K562 (cell line): ENCODE measurements around the gene MYL11. TPM values are rescaled to one million over a fixed set of nuclear protein-coding genes. Genes with fewer than 3 reads are reported as not detected.
"Not testable (repeated sequence)": the region's sequence is repeated elsewhere in the genome, so short reads cannot be mapped to it uniquely, and the experiment has no call there.

Experiments used
- ATAC-seq: fragments of 200-7000 bp; cut with Tn5 transposase; 3 replicates; pipeline ENCODE4 v1.9.1; 2020; ENCODE audit warnings: moderate library complexity
- BruUV-seq: library from RNA; stranded (reverse); fragments of 400-500 nt; replicated peaks from 2 replicates; lab custom pipeline; 2021; lab: Mats Ljungman, UMichigan
- CTCF ChIA-PET: fragments of 300-600 bp; formaldehyde crosslinking; extraction: SDS; loops from one replicate; lab custom pipeline; 2021; ENCODE audit warnings: low intra/inter-chr PET ratio; lab: Yijun Ruan, JAX
- POLR2A ChIA-PET: fragments of 300-600, 350-650 bp; sonication (Branson Sonifier 250); formaldehyde crosslinking; extraction: SDS; loops from one replicate; lab custom pipeline; 2021; ENCODE audit warnings: antibody characterized with exemption, inconsistent platforms; lab: Yijun Ruan, JAX
- DNase-seq, 4 experiments: peaks; one replicate each; pipeline versions ENCODE4 v3.0.0 to v3.0.0-alpha.2; 2011 to 2018; ENCODE audit warnings: low spot score in 3 of 4, mixed read lengths in 3 of 4; ENCODE audit errors: extremely low read depth in 1 of 4
- FAIRE-seq: peaks from 2 replicates; lab custom pipeline; 2011; peaks lifted over from hg19 to GRCh38; lab: Jason Lieb, UNC
- H2AFZ ChIP-seq: 2 replicates; pipeline ENCODE4 v1.6.0; 2011; ENCODE audit warnings: low read depth, low read length, control low read depth, inconsistent platforms
- H3K27ac ChIP-seq: fragments of 200-600 bp; 3 replicates; pipeline ENCODE4 v1.8.0; 2011; ENCODE audit warnings: low read depth, mild to moderate bottlenecking, control low read depth, inconsistent platforms, low read length, moderate library complexity, mixed read lengths; ENCODE audit errors: extremely low read depth
- H3K27me3 ChIP-seq, 2 experiments: fragments of 300-600 bp in 1 of 2; 2 replicates in 1 of 2; 3 replicates in 1 of 2; pipeline versions ENCODE4 v1.6.0 to v1.8.0; 2011; ENCODE audit warnings: inconsistent platforms in 2 of 2, low read length in 2 of 2, mild to moderate bottlenecking in 1 of 2, mixed read lengths in 1 of 2, moderate library complexity in 1 of 2; ENCODE audit not compliant: control insufficient read depth in 2 of 2, insufficient read depth in 2 of 2
- H3K36me3 ChIP-seq: fragments of 300-600 bp; 3 replicates; pipeline ENCODE4 v1.8.0; 2011; ENCODE audit warnings: mild to moderate bottlenecking, low read length, inconsistent platforms; ENCODE audit not compliant: control insufficient read depth, insufficient read depth
- H3K4me1 ChIP-seq, 2 experiments: fragments of 200-600 bp in 1 of 2; replicated peaks in 1 of 2; 2 replicates in 1 of 2; 3 replicates in 1 of 2; pipeline versions ENCODE4 v1.5.1 to v1.8.0; 2011; ENCODE audit warnings: inconsistent platforms in 2 of 2, low read length in 2 of 2, mild to moderate bottlenecking in 1 of 2, mixed read lengths in 1 of 2, moderate library complexity in 1 of 2; ENCODE audit not compliant: control insufficient read depth in 2 of 2, insufficient read depth in 2 of 2
- H3K4me2 ChIP-seq: 2 replicates; pipeline ENCODE4 v1.6.1; 2011; ENCODE audit warnings: low read length, control low read depth, inconsistent platforms, mixed read lengths; ENCODE audit not compliant: insufficient read depth
- H3K4me3 ChIP-seq: fragments of 200-600 bp; sonication (generic), shearing (Covaris generic); 2 replicates; pipeline ENCODE4 v1.5.1; 2016; ENCODE audit warnings: control low read depth, inconsistent platforms
- H3K79me2 ChIP-seq: fragments of 200-600 bp; 3 replicates; pipeline ENCODE4 v1.8.0; 2011; ENCODE audit warnings: low read length, inconsistent platforms; ENCODE audit not compliant: control insufficient read depth, insufficient read depth
- H3K9ac ChIP-seq, 2 experiments: 2 replicates each; pipeline versions ENCODE4 v1.6.0 to v1.6.1; 2011; ENCODE audit warnings: low read depth in 2 of 2, low read length in 2 of 2, control low read depth in 1 of 2, inconsistent platforms in 1 of 2, mild to moderate bottlenecking in 1 of 2, mixed read lengths in 1 of 2; ENCODE audit not compliant: insufficient read depth in 1 of 2
- H3K9me1 ChIP-seq: one replicate; pipeline ENCODE4 v1.6.0; 2011; ENCODE audit warnings: inconsistent platforms, mild to moderate bottlenecking, low read length, moderate library complexity; ENCODE audit not compliant: control insufficient read depth, insufficient read depth
- H3K9me3 ChIP-seq: replicated peaks from 2 replicates; pipeline ENCODE4 v1.5.1; 2011; ENCODE audit warnings: low read depth, low read length, inconsistent platforms; ENCODE audit not compliant: control insufficient read depth, insufficient read depth
- H4K20me1 ChIP-seq: replicated peaks from 2 replicates; pipeline ENCODE4 v1.6.1; 2011; ENCODE audit warnings: low read length, inconsistent platforms, mixed read lengths; ENCODE audit not compliant: control insufficient read depth, insufficient read depth
- ARID4B ChIP-seq: sonication (generic); formaldehyde crosslinking; IDR thresholded peaks from 2 replicates; pipeline ENCODE4 v1.8.0; 2022; ENCODE audit warnings: mild to moderate bottlenecking, missing genetic modification reagents
- CXXC5 ChIP-seq: fragments of 250-450 bp; sonication (Bioruptor Pico); IDR thresholded peaks from 2 replicates; pipeline ENCODE4 v1.8.0; 2022; ENCODE audit warnings: inconsistent platforms, mild to moderate bottlenecking, moderate library complexity
- ELF2 ChIP-seq: fragments of 250-450 bp; sonication (Bioruptor Pico); IDR thresholded peaks from 2 replicates; pipeline ENCODE4 v1.5.0; 2021; ENCODE audit warnings: mild to moderate bottlenecking
- GABPA ChIP-seq: fragments of 200-800 bp; sonication (Bioruptor generic); conservative IDR thresholded peaks from 2 replicates; pipeline ENCODE4 v1.6.1; 2016; ENCODE audit warnings: low read depth, missing genetic modification characterization, missing compliant biosample characterization
- GABPB1 ChIP-seq: sonication (generic); formaldehyde crosslinking; IDR thresholded peaks from 2 replicates; pipeline ENCODE4 v1.8.0; 2022; ENCODE audit warnings: mild to moderate bottlenecking, missing genetic modification reagents
- MAX ChIP-seq: sonication (generic); formaldehyde crosslinking; IDR thresholded peaks from 2 replicates; pipeline ENCODE4 v1.9.0; 2022; ENCODE audit warnings: mild to moderate bottlenecking, missing genetic modification reagents
- MAZ ChIP-seq, 2 experiments: fragments of 450-650 bp in 1 of 2; sonication (generic) in 1 of 2; formaldehyde crosslinking; IDR thresholded peaks in 1 of 2; conservative IDR thresholded peaks in 1 of 2; 2 replicates each; pipeline versions ENCODE4 v1.4.0 to v1.5.0; 2020; ENCODE audit warnings: mild to moderate bottlenecking in 1 of 2, missing genetic modification reagents in 1 of 2
- MYC ChIP-seq, 2 experiments: fragments of 250-450 bp in 1 of 2; sonication (Bioruptor Pico) in 1 of 2; IDR thresholded peaks; 2 replicates each; pipeline versions ENCODE4 v1.5.1 to v1.6.1; 2012 to 2021; ENCODE audit warnings: low read depth in 2 of 2, borderline replicate concordance in 1 of 2, improper control_type of control experiment in 1 of 2, low read length in 1 of 2, mild to moderate bottlenecking in 1 of 2, moderate library complexity in 1 of 2
- NRF1 ChIP-seq, 2 experiments: fragments of 450-650 bp; IDR thresholded peaks in 1 of 2; conservative IDR thresholded peaks in 1 of 2; 2 replicates each; pipeline ENCODE4 v1.6.1; 2014; ENCODE audit warnings: mild to moderate bottlenecking in 2 of 2
- POLR2A ChIP-seq: fragments of 450-650 bp; conservative IDR thresholded peaks from 2 replicates; pipeline ENCODE4 v1.6.1; 2016
- POLR2AphosphoS5 ChIP-seq: IDR thresholded peaks from 2 replicates; pipeline ENCODE4 v1.6.1; 2011; ENCODE audit warnings: mild to moderate bottlenecking, low read depth, low read length, moderate library complexity; ENCODE audit not compliant: control insufficient read depth, insufficient read depth
- POLR2B ChIP-seq: fragments of 450-650 bp; IDR thresholded peaks from 2 replicates; pipeline ENCODE4 v1.6.1; 2018; ENCODE audit warnings: low read depth; ENCODE audit not compliant: partially characterized antibody
- SUPT5H ChIP-seq: fragments of 450-650 bp; IDR thresholded peaks from 2 replicates; pipeline ENCODE4 v1.6.1; 2016
- TOE1 ChIP-seq, 2 experiments: fragments of 450-650 bp in 1 of 2; sonication (generic) in 1 of 2; formaldehyde crosslinking in 1 of 2; IDR thresholded peaks; 2 replicates each; pipeline versions ENCODE4 v1.7.1 to v1.8.0; 2016 to 2022; ENCODE audit warnings: borderline replicate concordance in 2 of 2, mild to moderate bottlenecking in 2 of 2, antibody characterized with exemption in 1 of 2, inconsistent platforms in 1 of 2, low read depth in 1 of 2, missing genetic modification reagents in 1 of 2, moderate library complexity in 1 of 2
- ZBTB1 ChIP-seq: sonication (generic); formaldehyde crosslinking; IDR thresholded peaks from 2 replicates; pipeline ENCODE4 v1.8.1; 2023; ENCODE audit warnings: missing genetic modification reagents, low read depth, mild to moderate bottlenecking, borderline replicate concordance
- ZFX ChIP-seq: sonication (generic); formaldehyde crosslinking; IDR thresholded peaks from 2 replicates; pipeline ENCODE4 v1.8.0; 2022; ENCODE audit warnings: mild to moderate bottlenecking, missing genetic modification reagents, moderate library complexity
- WGBS: fragments of 100-300 bp; shearing (Covaris generic); methylation state at CpG from one replicate; pipeline ENCODE4 v1.1.6; 2016; ENCODE audit warnings: low coverage, mixed read lengths; ENCODE audit not compliant: insufficient coverage; ENCODE audit errors: missing lambda C conversion rate; 5-methylcytosine and 5-hydroxymethylcytosine counted together
- in situ Hi-C: fragments of 300-500 bp; cut with MboI; formaldehyde crosslinking; loops from 4 replicates; pipeline ENCODE4 v1.15.0; 2018; ENCODE audit warnings: inconsistent platforms, mixed read lengths
- intact Hi-C: fragments of 100-400 bp; cut with micrococcal nuclease; formaldehyde crosslinking; loops from 2 replicates; pipeline ENCODE4 v1.14.2; 2022
- polyA plus RNA-seq, 8 experiments: library from polyadenylated mRNA; depleted of rRNA in 4 of 8; stranded (reverse) in 5 of 8; unstranded in 3 of 8; fragments of >200 nt; fragmentation: Nextera tagmentation in 2 of 8; fragmentation: Illumina TruSeq in 1 of 8; extraction: Ambion mirVana in 2 of 8; extraction: Trizol in 1 of 8; gene quantifications; 2 replicates each; pipeline versions ENCODE4 v1.2.1 to v1.2.3, GENCODE V29; 2011 to 2014; ENCODE audit warnings: inconsistent platforms in 1 of 8, missing spikeins in 1 of 8
- total RNA-seq, 7 experiments: library from RNA; depleted of rRNA in 6 of 7; stranded (reverse); fragments of >200 nt in 6 of 7; fragmentation: Illumina TruSeq in 2 of 7; extraction: Trizol in 2 of 7; gene quantifications; 2 replicates each; pipeline versions ENCODE4 v1.2.1 to v1.2.3, GENCODE V29; 2011 to 2021; ENCODE audit warnings: low replicate concordance in 1 of 7

Gene MYL11
- total and polyA plus RNA-seq, 9 of the 15 experiments (the other 6 are each of a cell fraction or from before 2014, with no cell fraction given), result 0.31 to 1.5 (median 0.73) TPM; not detected in 4

GRCh38 chr16:30335028-30335597 lies 39.5 kb upstream of the MYL11 start:
- BruUV-seq; H3K27me3 ChIP-seq; in situ Hi-C loops; H3K9me3 ChIP-seq; intact Hi-C loops; H3K36me3 ChIP-seq; FAIRE-seq; CTCF ChIA-PET; H4K20me1 ChIP-seq; H3K9me1 ChIP-seq; TF ChIP-seq TOE1, MYC (CRISPR knock-in tag; IDR thresholded peaks at IDR 0.05; ENCODE audit: borderline replicate concordance, low read depth): not testable (repeated sequence)
- Histone ChIP-seq H3K9ac (peak overlapping the region; percentile 76 to 95; a peak in 3 of 4 replicates), H3K4me3 (peak overlapping the region; percentile 63), H3K4me2 (peak overlapping the region; percentile 88), H3K79me2 (peaks cover 36% of the 10 kb centered on the region), H3K27ac (peak overlapping the region; percentile 87; the same call in 2 of the 3 replicates), H3K4me1 (peaks cover 8 to 13% of the 10 kb centered on the region in 2 experiments; a peak in 4 of 5 replicates), H2AFZ (peak overlapping the region; percentile 92)
- ATAC-seq (peak; percentile 92), DNase-seq (peak; percentile 67 to 82 (median 72))
- under 1% methylated on average over 35 of the region's 70 CpGs for WGBS
- POLR2A ChIA-PET, result interaction anchor here (0.6 to 1.1 kb wide), 5 partner anchors 12 to 35 kb away, joined by 3 to 5 read pairs (median 3); partner anchors contain the start of gene TBC1D10B
- TF ChIP-seq POLR2AphosphoS5, result peak; percentile 41; the same call in 1 of the 2 replicates
- TF ChIP-seq POLR2A, result peak; percentile 83
- TF ChIP-seq MAX (CRISPR knock-in tag), result peak; percentile 52
- TF ChIP-seq ELF2, result 0 out of 2 replicates have a peak, but pooled peaks have one; percentile 64
- peak; percentile 75 for TF ChIP-seq SUPT5H
- TF ChIP-seq NRF1 (conservative IDR thresholded peaks at IDR 0.05 in 1 of 2, IDR thresholded peaks at IDR 0.05 in 1 of 2), result peak; percentile 57 to 65; a peak in 3 of 4 replicates
- peak; percentile 54 for TF ChIP-seq GABPB1 (CRISPR knock-in tag)
- 0 out of 2 replicates have a peak, but pooled peaks have one; percentile 26 for TF ChIP-seq TOE1 (IDR thresholded peaks at IDR 0.05; ENCODE audit: borderline replicate concordance)
- TF ChIP-seq ZBTB1 (CRISPR knock-in tag), result peak; percentile 53; the same call in 1 of the 2 replicates
- TF ChIP-seq MAZ (CRISPR knock-in tag; conservative IDR thresholded peaks at IDR 0.05 in 1 of 2, IDR thresholded peaks at IDR 0.05 in 1 of 2), result peak; percentile 63 to 83; a peak in 3 of 4 replicates
- 0 out of 2 replicates have a peak, but pooled peaks have one; percentile 15 for TF ChIP-seq GABPA (tag)
- peak; percentile 81 for TF ChIP-seq CXXC5 (CRISPR knock-in tag)
- peak; percentile 81 for TF ChIP-seq ZFX (CRISPR knock-in tag)
- TF ChIP-seq MYC (IDR thresholded peaks at IDR 0.05; ENCODE audit: low read depth, low read length), result 0 out of 2 replicates have a peak, but pooled peaks have one; percentile 34
- peak; percentile 54 for TF ChIP-seq POLR2B
- peak; percentile 78; the same call in 1 of the 2 replicates for TF ChIP-seq ARID4B (CRISPR knock-in tag)
